Measurements from ENCODE around the gene NACC2. TPM values are rescaled to one million over a fixed set of nuclear protein-coding genes. Genes with fewer than 3 reads are reported as not detected.

NACC2 gene
- total and polyA plus RNA-seq, 4 donors = 4.8 to 17.8 (median 8.8) TPM

DNA sequence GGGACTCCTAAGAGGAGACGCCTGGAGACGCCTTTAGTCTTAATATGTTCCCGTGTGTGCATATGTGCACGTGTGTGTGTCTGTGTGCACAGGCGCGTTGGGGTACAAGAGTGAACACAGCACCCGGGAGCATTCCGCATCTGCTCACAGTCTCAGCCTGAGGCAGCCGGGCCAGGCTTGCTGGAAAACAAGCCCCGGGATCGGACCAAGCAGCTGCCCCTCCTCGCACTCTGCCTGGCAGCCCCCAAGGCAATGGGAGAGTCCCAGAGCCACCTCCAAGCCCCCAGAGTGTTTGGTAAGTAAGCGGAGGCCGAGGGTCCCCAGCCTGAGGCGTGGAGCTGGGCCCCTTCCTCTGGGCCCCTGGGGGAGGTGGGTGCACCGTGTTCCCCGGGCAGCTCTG lies 106.6 kb downstream of the NACC2 start:
- Histone ChIP-seq H3K36me3 (ENCODE audit: control insufficient read depth in 4 of 4, insufficient read depth in 3 of 4, low read depth in 1 of 4, low read length in 3 of 4) (no peaks in the 10 kb centered on the region), H3K4me1 (ENCODE audit: control insufficient read depth in 4 of 4, insufficient read depth in 4 of 4, low read length in 3 of 4) (peaks cover 16 to 30% (median 23%) of the 10 kb centered on the region in 4 donors), H3K9ac (ENCODE audit: low read depth in 1 of 2, low read length in 2 of 2) (no peak overlapping the region), H3K4me3 (ENCODE audit: low read depth in 1 of 3, low read length in 3 of 3) (no peak overlapping the region), H3K27ac (ENCODE audit: low read depth in 1 of 2, low read length in 2 of 2) (no peak overlapping the region), H3K27me3 (ENCODE audit: control insufficient read depth in 4 of 4, insufficient read depth in 4 of 4, low read length in 3 of 4) (no peaks in the 10 kb centered on the region), H3K9me3 (ENCODE audit: control insufficient read depth in 4 of 4, low read length in 3 of 4) (no peaks in the 10 kb centered on the region)
- 95% methylated on average over 17 of the region's 17 CpGs for WGBS
- TF ChIP-seq, protein P1, sequence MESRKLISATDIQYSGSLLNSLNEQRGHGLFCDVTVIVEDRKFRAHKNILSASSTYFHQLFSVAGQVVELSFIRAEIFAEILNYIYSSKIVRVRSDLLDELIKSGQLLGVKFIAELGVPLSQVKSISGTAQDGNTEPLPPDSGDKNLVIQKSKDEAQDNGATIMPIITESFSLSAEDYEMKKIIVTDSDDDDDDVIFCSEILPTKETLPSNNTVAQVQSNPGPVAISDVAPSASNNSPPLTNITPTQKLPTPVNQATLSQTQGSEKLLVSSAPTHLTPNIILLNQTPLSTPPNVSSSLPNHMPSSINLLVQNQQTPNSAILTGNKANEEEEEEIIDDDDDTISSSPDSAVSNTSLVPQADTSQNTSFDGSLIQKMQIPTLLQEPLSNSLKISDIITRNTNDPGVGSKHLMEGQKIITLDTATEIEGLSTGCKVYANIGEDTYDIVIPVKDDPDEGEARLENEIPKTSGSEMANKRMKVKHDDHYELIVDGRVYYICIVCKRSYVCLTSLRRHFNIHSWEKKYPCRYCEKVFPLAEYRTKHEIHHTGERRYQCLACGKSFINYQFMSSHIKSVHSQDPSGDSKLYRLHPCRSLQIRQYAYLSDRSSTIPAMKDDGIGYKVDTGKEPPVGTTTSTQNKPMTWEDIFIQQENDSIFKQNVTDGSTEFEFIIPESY (IDR thresholded peaks at IDR 0.05) = no peak
- no peak for TF ChIP-seq JUND (IDR thresholded peaks at IDR 0.05)
- TF ChIP-seq RXRA (IDR thresholded peaks at IDR 0.05) = no peak
- TF ChIP-seq MAX (IDR thresholded peaks at IDR 0.05) = no peak
- TF ChIP-seq NR2F2 (IDR thresholded peaks at IDR 0.05) = no peak
- TF ChIP-seq, protein P2, sequence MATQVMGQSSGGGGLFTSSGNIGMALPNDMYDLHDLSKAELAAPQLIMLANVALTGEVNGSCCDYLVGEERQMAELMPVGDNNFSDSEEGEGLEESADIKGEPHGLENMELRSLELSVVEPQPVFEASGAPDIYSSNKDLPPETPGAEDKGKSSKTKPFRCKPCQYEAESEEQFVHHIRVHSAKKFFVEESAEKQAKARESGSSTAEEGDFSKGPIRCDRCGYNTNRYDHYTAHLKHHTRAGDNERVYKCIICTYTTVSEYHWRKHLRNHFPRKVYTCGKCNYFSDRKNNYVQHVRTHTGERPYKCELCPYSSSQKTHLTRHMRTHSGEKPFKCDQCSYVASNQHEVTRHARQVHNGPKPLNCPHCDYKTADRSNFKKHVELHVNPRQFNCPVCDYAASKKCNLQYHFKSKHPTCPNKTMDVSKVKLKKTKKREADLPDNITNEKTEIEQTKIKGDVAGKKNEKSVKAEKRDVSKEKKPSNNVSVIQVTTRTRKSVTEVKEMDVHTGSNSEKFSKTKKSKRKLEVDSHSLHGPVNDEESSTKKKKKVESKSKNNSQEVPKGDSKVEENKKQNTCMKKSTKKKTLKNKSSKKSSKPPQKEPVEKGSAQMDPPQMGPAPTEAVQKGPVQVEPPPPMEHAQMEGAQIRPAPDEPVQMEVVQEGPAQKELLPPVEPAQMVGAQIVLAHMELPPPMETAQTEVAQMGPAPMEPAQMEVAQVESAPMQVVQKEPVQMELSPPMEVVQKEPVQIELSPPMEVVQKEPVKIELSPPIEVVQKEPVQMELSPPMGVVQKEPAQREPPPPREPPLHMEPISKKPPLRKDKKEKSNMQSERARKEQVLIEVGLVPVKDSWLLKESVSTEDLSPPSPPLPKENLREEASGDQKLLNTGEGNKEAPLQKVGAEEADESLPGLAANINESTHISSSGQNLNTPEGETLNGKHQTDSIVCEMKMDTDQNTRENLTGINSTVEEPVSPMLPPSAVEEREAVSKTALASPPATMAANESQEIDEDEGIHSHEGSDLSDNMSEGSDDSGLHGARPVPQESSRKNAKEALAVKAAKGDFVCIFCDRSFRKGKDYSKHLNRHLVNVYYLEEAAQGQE (IDR thresholded peaks at IDR 0.05) = no peak
- no peak for TF ChIP-seq CTCF (IDR thresholded peaks at IDR 0.05; ENCODE audit: low read depth, low read length, missing input control)
- no peak for TF ChIP-seq RAD21 (IDR thresholded peaks at IDR 0.05)
- no peak for TF ChIP-seq EGR1 (IDR thresholded peaks at IDR 0.05; ENCODE audit: low read depth in 2 of 2)
- no peak for TF ChIP-seq GABPA (IDR thresholded peaks at IDR 0.05 in 1 of 2, conservative IDR thresholded peaks at IDR 0.05 in 1 of 2)
- TF ChIP-seq TAF1 (conservative IDR thresholded peaks at IDR 0.05) = no peak
- no peak for TF ChIP-seq SP1 (IDR thresholded peaks at IDR 0.05)
- no peak for TF ChIP-seq HNF4A (conservative IDR thresholded peaks at IDR 0.05)
- no peak for TF ChIP-seq HNF4G (IDR thresholded peaks at IDR 0.05)
- TF ChIP-seq FOXA2 (IDR thresholded peaks at IDR 0.05) = no peak
- no peak for TF ChIP-seq YY1 (IDR thresholded peaks at IDR 0.05)
- TF ChIP-seq, protein P3, sequence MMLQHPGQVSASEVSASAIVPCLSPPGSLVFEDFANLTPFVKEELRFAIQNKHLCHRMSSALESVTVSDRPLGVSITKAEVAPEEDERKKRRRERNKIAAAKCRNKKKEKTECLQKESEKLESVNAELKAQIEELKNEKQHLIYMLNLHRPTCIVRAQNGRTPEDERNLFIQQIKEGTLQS (IDR thresholded peaks at IDR 0.05) = no peak
- DNase-seq (ENCODE audit: low spot score) = no peak

Data from liver (tissue), 9 donors.